ENCODE results near the gene DIAPH2. TPM values are rescaled to one million over a fixed set of nuclear protein-coding genes. Genes with fewer than 3 reads are reported as not detected.

The DIAPH2 gene
- total RNA-seq, 1 experiment from 2014 or later, result 10.9 TPM

DNA sequence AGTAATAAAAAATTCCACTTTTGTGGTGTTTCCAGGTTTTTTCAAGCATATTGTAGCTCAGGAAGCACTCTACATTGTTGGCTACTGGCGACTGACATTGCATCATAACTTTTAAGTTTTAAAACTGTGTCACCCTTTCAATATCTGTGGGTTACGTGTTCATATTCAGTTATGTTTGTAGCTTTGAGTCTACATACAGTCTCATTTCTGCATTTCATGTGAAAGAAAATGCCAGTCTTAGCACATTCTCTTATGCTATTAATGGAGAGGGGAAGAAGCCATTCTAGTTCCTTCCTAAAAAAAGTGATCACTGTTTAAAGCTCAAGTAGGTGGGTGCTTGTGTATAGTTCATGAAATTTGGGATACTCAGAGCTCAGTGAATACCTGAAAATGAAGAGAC, 38.1 kb downstream of the DIAPH2 start:
- no peak for ATAC-seq
- DNase-seq (ENCODE audit: low read depth, low spot score), result no peak
- Histone ChIP-seq H3K79me2 (ENCODE audit: insufficient read depth, low read length) (no peaks in the 10 kb centered on the region), H3K4me1 (ENCODE audit: control insufficient read depth in 1 of 2, insufficient read depth in 2 of 2, low read length in 2 of 2) (no peaks in the 10 kb centered on the region), H3K36me3 (ENCODE audit: control insufficient read depth in 1 of 2, insufficient read depth in 2 of 2, low read length in 2 of 2) (no peaks in the 10 kb centered on the region), H4K20me1 (ENCODE audit: insufficient read depth) (no peaks in the 10 kb centered on the region), H3K9me3 (ENCODE audit: control insufficient read depth in 1 of 2, insufficient read depth in 1 of 2, low read depth in 1 of 2, low read length in 2 of 2) (no peaks in the 10 kb centered on the region), H3K4me2 (ENCODE audit: low read length) (no peak overlapping the region), H3K27me3 (ENCODE audit: insufficient read depth, low read length) (no peaks in the 10 kb centered on the region), H3K27ac (ENCODE audit: low read depth, low read length) (no peak overlapping the region), H3K9ac (ENCODE audit: low read length) (no peak overlapping the region), H3K9me2 (ENCODE audit: insufficient read depth) (no peaks in the 10 kb centered on the region), H3K4me3 (replicated peaks in 1 of 2; ENCODE audit: low read depth in 1 of 2, low read length in 2 of 2) (no peak overlapping the region), H2AFZ (ENCODE audit: low read depth, low read length, poor library complexity, severe bottlenecking) (no peak overlapping the region)
- TF ChIP-seq, protein P1, sequence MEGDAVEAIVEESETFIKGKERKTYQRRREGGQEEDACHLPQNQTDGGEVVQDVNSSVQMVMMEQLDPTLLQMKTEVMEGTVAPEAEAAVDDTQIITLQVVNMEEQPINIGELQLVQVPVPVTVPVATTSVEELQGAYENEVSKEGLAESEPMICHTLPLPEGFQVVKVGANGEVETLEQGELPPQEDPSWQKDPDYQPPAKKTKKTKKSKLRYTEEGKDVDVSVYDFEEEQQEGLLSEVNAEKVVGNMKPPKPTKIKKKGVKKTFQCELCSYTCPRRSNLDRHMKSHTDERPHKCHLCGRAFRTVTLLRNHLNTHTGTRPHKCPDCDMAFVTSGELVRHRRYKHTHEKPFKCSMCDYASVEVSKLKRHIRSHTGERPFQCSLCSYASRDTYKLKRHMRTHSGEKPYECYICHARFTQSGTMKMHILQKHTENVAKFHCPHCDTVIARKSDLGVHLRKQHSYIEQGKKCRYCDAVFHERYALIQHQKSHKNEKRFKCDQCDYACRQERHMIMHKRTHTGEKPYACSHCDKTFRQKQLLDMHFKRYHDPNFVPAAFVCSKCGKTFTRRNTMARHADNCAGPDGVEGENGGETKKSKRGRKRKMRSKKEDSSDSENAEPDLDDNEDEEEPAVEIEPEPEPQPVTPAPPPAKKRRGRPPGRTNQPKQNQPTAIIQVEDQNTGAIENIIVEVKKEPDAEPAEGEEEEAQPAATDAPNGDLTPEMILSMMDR (IDR thresholded peaks at IDR 0.05 in 2 of 3, conservative IDR thresholded peaks at IDR 0.05 in 1 of 3; ENCODE audit: borderline replicate concordance in 1 of 3, insufficient read depth in 1 of 3, low read depth in 2 of 3, low read length in 2 of 3), result no peak
- TF ChIP-seq RAD21 (IDR thresholded peaks at IDR 0.05; ENCODE audit: low read depth) (no peak), YY1 (IDR thresholded peaks at IDR 0.05; ENCODE audit: extremely low read depth, insufficient replicate concordance, low read depth, low read length) (no peak), POLR2AphosphoS5 (IDR thresholded peaks at IDR 0.05; ENCODE audit: low read depth, low read length) (no peak), POLR2A (IDR thresholded peaks at IDR 0.05; ENCODE audit: borderline replicate concordance, extremely low read depth, insufficient read depth, insufficient read length) (no peak)
- TF ChIP-seq, protein P2, sequence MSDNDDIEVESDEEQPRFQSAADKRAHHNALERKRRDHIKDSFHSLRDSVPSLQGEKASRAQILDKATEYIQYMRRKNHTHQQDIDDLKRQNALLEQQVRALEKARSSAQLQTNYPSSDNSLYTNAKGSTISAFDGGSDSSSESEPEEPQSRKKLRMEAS (IDR thresholded peaks at IDR 0.05), result no peak
- ChIA-PET CTCF (no interaction called here), POLR2A (no interaction called here), RAD21 (ENCODE audit: low non-redundant PET in 1 of 2, low total read pairs in 2 of 2, uncharacterized antibody in 2 of 2, unreplicated experiment in 2 of 2) (no interaction called here)
- intact Hi-C loops (cut with micrococcal nuclease), result no loop called here
- no TSS peak for BruUV-seq (replicated peaks)

DNA sequence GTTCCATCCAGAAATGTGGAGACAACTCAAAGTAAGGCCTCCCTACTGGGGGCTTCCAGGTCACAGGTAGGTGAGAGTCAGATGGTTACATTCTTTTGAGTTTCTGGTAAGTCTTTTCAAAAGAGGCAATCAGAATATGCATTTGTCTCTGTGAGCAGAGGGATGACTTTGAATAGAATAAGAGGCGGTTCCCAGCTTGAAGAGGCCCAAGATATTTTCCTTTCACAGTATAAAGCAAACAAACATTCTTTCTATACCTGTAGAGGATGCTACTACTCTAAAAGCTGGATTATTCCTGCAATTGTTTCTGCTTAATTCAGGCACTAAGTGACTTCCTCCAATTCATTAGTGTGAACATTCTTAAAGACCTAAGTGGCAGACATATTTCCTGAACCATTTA, 44.4 kb downstream of the DIAPH2 start:
- no peak for DNase-seq (ENCODE audit: low read depth, low spot score)
- POLR2A ChIA-PET, result no interaction called here
- H3K4me2 ChIP-seq (ENCODE audit: low read length), result no peak overlapping the region
- no peaks in the 10 kb centered on the region for H3K27me3 ChIP-seq (ENCODE audit: insufficient read depth, low read length)
- CTCF ChIA-PET, result no interaction called here
- H3K79me2 ChIP-seq (ENCODE audit: insufficient read depth, low read length), result no peaks in the 10 kb centered on the region
- intact Hi-C loops (cut with micrococcal nuclease), result no loop called here
- TF ChIP-seq, protein P2 (IDR thresholded peaks at IDR 0.05), result no peak
- TF ChIP-seq ZFX (IDR thresholded peaks at IDR 0.05), result no peak
- no peak for ATAC-seq
- BruUV-seq (replicated peaks), result no TSS peak
- no peak overlapping the region for H3K4me3 ChIP-seq (replicated peaks in 1 of 2; ENCODE audit: low read depth in 1 of 2, low read length in 2 of 2)
- H3K36me3 ChIP-seq (ENCODE audit: control insufficient read depth in 1 of 2, insufficient read depth in 2 of 2, low read length in 2 of 2), result no peaks in the 10 kb centered on the region
- no peak overlapping the region for H3K9ac ChIP-seq (ENCODE audit: low read length)
- no peaks in the 10 kb centered on the region for H4K20me1 ChIP-seq (ENCODE audit: insufficient read depth)
- H3K9me3 ChIP-seq (ENCODE audit: control insufficient read depth in 1 of 2, insufficient read depth in 1 of 2, low read depth in 1 of 2, low read length in 2 of 2), result no peaks in the 10 kb centered on the region
- no peak overlapping the region for H3K27ac ChIP-seq (ENCODE audit: low read depth, low read length)
- no peaks in the 10 kb centered on the region for H3K4me1 ChIP-seq (ENCODE audit: control insufficient read depth in 1 of 2, insufficient read depth in 2 of 2, low read length in 2 of 2)
- RAD21 ChIA-PET (ENCODE audit: low non-redundant PET in 1 of 2, low total read pairs in 2 of 2, uncharacterized antibody in 2 of 2, unreplicated experiment in 2 of 2), result no interaction called here
- no peak overlapping the region for H2AFZ ChIP-seq (ENCODE audit: low read depth, low read length, poor library complexity, severe bottlenecking)
- no peaks in the 10 kb centered on the region for H3K9me2 ChIP-seq (ENCODE audit: insufficient read depth)

Data from HCT116 (cell line).